T-cell (primary cell): ENCODE measurements around the gene APOA4. TPM values are rescaled to one million over a fixed set of nuclear protein-coding genes. Genes with fewer than 3 reads are reported as not detected.

Source experiments
- ATAC-seq, 4 experiments: fragments of 200-7000 bp in 3 of 4; fragments of 150-1000 bp in 1 of 4; cut with Tn5 transposase; replicated peaks in 1 of 4; 1 replicate in 3 of 4; 2 replicates in 1 of 4; pipeline ENCODE4 v1.10.0; 2021; ENCODE audit warnings: moderate library complexity in 3 of 4, mild to moderate bottlenecking in 2 of 4, moderate number of reproducible peaks in 1 of 4
- CTCF ChIA-PET, 2 donors: fragments of 300-600 bp; sonication (Branson Sonifier 250); formaldehyde crosslinking; loops; one replicate each; lab custom pipeline; 2022; ENCODE audit warnings: antibody characterized with exemption in 2 of 2; lab: Charles Lee
- POLR2A ChIA-PET, 2 donors: fragments of 300-600 bp; sonication (Branson Sonifier 250); formaldehyde crosslinking; loops; one replicate each; lab custom pipeline; 2022; ENCODE audit warnings: antibody characterized with exemption in 2 of 2; lab: Charles Lee
- DNase-seq, 35 experiments: peaks; one replicate each; pipeline versions ENCODE4 v3.0.0 to v3.0.0-alpha.2; 2013 to 2023
- H3K27ac ChIP-seq: one replicate; pipeline ENCODE4 v1.5.1; 2013; ENCODE audit warnings: low read length
- H3K27me3 ChIP-seq, 2 experiments: replicated peaks in 1 of 2; 1 replicate in 1 of 2; 2 replicates in 1 of 2; pipeline versions ENCODE4 v1.6.1 to v1.7.0; 2013; ENCODE audit warnings: low read length in 1 of 2, mixed read lengths in 1 of 2; ENCODE audit not compliant: control insufficient read depth in 2 of 2, insufficient read depth in 2 of 2; ENCODE audit errors: extremely low read depth in 1 of 2
- H3K36me3 ChIP-seq, 2 donors: 1 replicate in 1 of 2; 2 replicates in 1 of 2; pipeline versions ENCODE4 v1.6.1 to v1.7.0; 2013; ENCODE audit warnings: low read length in 1 of 2; ENCODE audit not compliant: control insufficient read depth in 2 of 2, insufficient read depth in 1 of 2; ENCODE audit errors: extremely low read depth in 1 of 2
- H3K4me1 ChIP-seq, 2 experiments: 1 replicate in 1 of 2; 2 replicates in 1 of 2; pipeline versions ENCODE4 v1.6.1 to v1.7.0; 2013; ENCODE audit warnings: low read length in 2 of 2, mixed read lengths in 1 of 2; ENCODE audit not compliant: insufficient read depth in 2 of 2, control insufficient read depth in 1 of 2; ENCODE audit errors: extremely low read depth in 1 of 2
- H3K4me3 ChIP-seq, 2 donors: 1 replicate in 1 of 2; 2 replicates in 1 of 2; pipeline versions ENCODE4 v1.5.1 to v1.7.0; 2013; ENCODE audit warnings: mild to moderate bottlenecking in 2 of 2, low read length in 1 of 2, moderate library complexity in 1 of 2; ENCODE audit not compliant: control insufficient read depth in 1 of 2; ENCODE audit errors: extremely low read depth in 1 of 2
- H3K9me3 ChIP-seq: 2 replicates; pipeline ENCODE4 v1.7.0; 2013
- H3K27ac Mint-ChIP-seq, 2 donors: one replicate each; pipeline ENCODE4 v1.8.0; 2020 to 2021; ENCODE audit warnings: mild to moderate bottlenecking in 2 of 2, mixed read lengths in 2 of 2
- H3K27me3 Mint-ChIP-seq, 2 donors: one replicate each; pipeline ENCODE4 v1.8.0; 2021 to 2022; ENCODE audit warnings: mixed read lengths in 2 of 2
- H3K36me3 Mint-ChIP-seq: one replicate; pipeline ENCODE4 v1.8.0; 2021; ENCODE audit warnings: mixed read lengths
- H3K4me1 Mint-ChIP-seq, 3 donors: one replicate each; pipeline ENCODE4 v1.8.0; 2020 to 2022; ENCODE audit warnings: mixed read lengths in 3 of 3, mild to moderate bottlenecking in 1 of 3
- H3K4me3 Mint-ChIP-seq, 3 donors: one replicate each; pipeline ENCODE4 v1.8.0; 2020 to 2022; ENCODE audit warnings: mild to moderate bottlenecking in 3 of 3, mixed read lengths in 3 of 3, moderate library complexity in 3 of 3
- H3K9me3 Mint-ChIP-seq, 3 donors: one replicate each; pipeline ENCODE4 v1.8.0; 2020 to 2022; ENCODE audit warnings: mixed read lengths in 3 of 3
- WGBS: methylation state at CpG from one replicate; pipeline ENCODE4 v1.1.5; 2013; ENCODE audit warnings: missing lambda C conversion rate; ENCODE audit not compliant: insufficient coverage; 5-methylcytosine and 5-hydroxymethylcytosine counted together
- total RNA-seq, 35 experiments: library from RNA in 6 of 35; stranded (reverse) in 6 of 35; fragments of 120-200 nt in 1 of 35; gene quantifications; one replicate each; pipeline versions ENCODE4 v1.2.1 to v1.2.4 and lab custom pipeline; 2013 to 2026

Gene APOA4
- total RNA-seq, 5 donors from 2014 or later (not counting 1 experiment from before 2014, with no cell fraction given): not detected

DNA sequence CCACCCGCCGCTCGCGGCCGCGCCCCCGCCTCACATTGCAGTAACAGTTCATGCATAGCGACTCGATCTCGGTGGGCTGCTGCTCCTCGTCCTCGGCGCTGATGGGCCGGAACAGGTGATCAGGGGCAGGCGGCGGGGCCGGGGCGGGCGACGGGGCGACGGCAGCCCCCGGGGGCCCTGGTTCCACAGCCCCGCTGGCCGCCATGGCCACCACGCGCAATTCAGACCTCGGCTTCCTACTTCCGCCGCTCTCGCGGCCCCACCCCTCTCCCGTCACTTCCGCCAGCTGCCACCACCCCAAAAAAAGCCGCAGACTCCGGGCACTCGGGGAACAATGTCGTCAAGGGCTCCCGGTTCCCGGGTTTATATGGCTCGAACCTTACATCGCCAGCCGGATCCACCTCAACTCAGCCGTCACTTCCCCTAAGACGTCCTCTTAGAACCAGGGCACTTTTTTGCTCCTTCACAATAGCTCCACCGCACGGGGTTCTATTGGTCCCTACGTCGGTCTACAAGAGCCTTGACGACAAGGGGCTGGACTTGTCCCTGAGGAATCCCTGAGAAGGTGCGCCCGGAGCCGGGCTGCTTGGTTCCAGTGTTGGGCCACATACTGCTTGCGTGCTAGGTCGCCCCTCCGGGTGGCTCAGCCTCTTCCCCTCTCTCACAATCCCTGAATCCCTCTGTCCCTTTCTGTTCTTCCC, 35.2 kb downstream of the APOA4 start, which contains the start of gene ZPR1:
ZPR1 (minus strand) TSS at position 238 of the 701 bp plus-strand sequence; CDS start at position 205, 33 bp downstream.
- peaks cover 38% of the 10 kb centered on the region for H3K36me3 Mint-ChIP-seq
- H3K27me3 Mint-ChIP-seq: no peaks in the 10 kb centered on the region
- DNase-seq: peak; percentile 65 to 91 (median 84)
- Histone ChIP-seq H3K27ac (peak within 1 kb of the TSS; percentile 79), H3K36me3 (peaks cover 4 to 39% of the 10 kb centered on the region in 2 donors), H3K9me3 (no peaks in the 10 kb centered on the region), H3K4me1 (peaks cover 9 to 37% of the 10 kb centered on the region in 2 experiments), H3K27me3 (peaks cover 0 to 11% of the 10 kb centered on the region in 2 experiments), H3K4me3 (peak within 1 kb of the TSS; percentile 82 to 93)
- H3K4me3 Mint-ChIP-seq: peak within 1 kb of the TSS; percentile 82 to 97 (median 93)
- H3K27ac Mint-ChIP-seq: peak within 1 kb of the TSS; percentile 94 to 96
- WGBS: 1% methylated on average over 51 of the region's 56 CpGs
- ATAC-seq: peak; percentile 89 to 93 (median 90)
- no peaks in the 10 kb centered on the region for H3K9me3 Mint-ChIP-seq
- H3K4me1 Mint-ChIP-seq: peaks cover 44 to 62% (median 60%) of the 10 kb centered on the region in 3 donors
- POLR2A ChIA-PET: interaction anchor here (0.6 to 2.3 kb wide), 12 partner anchors 12 to 540 kb away, joined by 3 to 9 read pairs (median 4); partner anchors contain the start of genes PAFAH1B2 (in 2 of the 2) and CEP164 (in 1 of the 2)
- CTCF ChIA-PET: interaction anchor here in 1 of 2 donors (0.7 to 2.3 kb wide), 8 partner anchors 11 to 439 kb away, joined by 3 to 14 read pairs (median 3); partner anchors contain the start of genes BUD13 and PAFAH1B2

DNA sequence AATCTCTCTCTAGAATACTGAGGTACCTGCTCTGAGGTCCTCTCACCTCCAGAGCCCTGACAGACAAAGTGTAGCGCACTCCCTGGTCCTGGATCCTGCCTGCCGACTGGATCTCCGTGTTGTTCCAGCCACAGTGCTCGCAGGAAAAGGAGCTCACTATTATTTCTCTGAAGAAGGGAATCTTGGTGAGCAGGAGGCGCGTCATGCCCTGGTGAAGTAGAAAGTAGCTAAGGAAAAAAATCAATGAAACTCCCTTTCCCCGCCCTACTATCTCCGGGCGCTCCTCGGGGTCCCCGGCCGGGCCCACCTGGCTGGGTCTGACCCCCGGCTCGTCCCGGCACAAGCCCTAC, 35.7 kb downstream of the APOA4 start:
- ATAC-seq: peak in 2 of 4 experiments; percentile 5 to 7
- peak in 1 of 35 experiments; percentile 6 for DNase-seq
- H3K36me3 Mint-ChIP-seq: peaks cover 43% of the 10 kb centered on the region
- peak overlapping the region; percentile 48 for H3K27ac ChIP-seq
- peaks cover 44 to 67% (median 65%) of the 10 kb centered on the region in 3 donors for H3K4me1 Mint-ChIP-seq
- H3K4me1 ChIP-seq: peaks cover 9 to 37% of the 10 kb centered on the region in 2 experiments
- peaks cover 0 to 11% of the 10 kb centered on the region in 2 experiments for H3K27me3 ChIP-seq
- H3K27ac Mint-ChIP-seq: peak overlapping the region; percentile 52 to 87
- H3K27me3 Mint-ChIP-seq: no peaks in the 10 kb centered on the region
- H3K36me3 ChIP-seq: peaks cover 4 to 44% of the 10 kb centered on the region in 2 donors
- peak overlapping the region; percentile 82 to 97 (median 93) for H3K4me3 Mint-ChIP-seq
- ChIA-PET POLR2A (interaction anchor here (0.6 to 2.3 kb wide), 10 partner anchors 12 to 541 kb away, joined by 3 to 9 read pairs (median 4); partner anchors contain the start of genes PAFAH1B2 (in 2 of the 2) and CEP164 (in 1 of the 2)), CTCF (interaction anchor here in 1 of 2 donors (0.7 to 2.3 kb wide), 7 partner anchors 11 to 440 kb away, joined by 3 to 14 read pairs (median 3); partner anchors contain the start of genes BUD13 and PAFAH1B2)
- no peaks in the 10 kb centered on the region for H3K9me3 Mint-ChIP-seq
- no peaks in the 10 kb centered on the region for H3K9me3 ChIP-seq
- 1% methylated on average over 9 of the region's 15 CpGs for WGBS
- peak overlapping the region; percentile 82 to 93 for H3K4me3 ChIP-seq

DNA sequence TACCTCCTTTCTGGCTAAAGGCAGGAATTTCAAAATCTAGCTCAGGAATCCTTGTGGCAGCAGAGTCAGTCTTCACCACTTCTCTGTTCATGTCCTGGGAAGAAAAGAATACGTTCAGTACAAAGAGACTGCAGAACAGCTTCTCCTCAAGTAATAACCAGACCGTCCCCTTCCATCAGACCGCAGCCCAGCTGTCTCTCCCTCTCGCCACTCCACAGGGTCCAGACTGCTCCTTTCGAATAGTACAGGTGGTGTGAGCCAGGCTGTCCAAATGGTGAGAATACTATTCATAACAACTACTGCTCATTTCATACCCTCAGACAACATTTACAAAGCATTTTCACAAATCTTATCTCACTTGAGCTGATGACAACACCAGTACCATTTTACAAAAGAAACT, 36.1 kb downstream of the APOA4 start:
- 70% methylated on average over 3 of the region's 5 CpGs for WGBS
- H3K4me1 Mint-ChIP-seq: peaks cover 44 to 71% (median 68%) of the 10 kb centered on the region in 3 donors
- Histone ChIP-seq H3K4me1 (peaks cover 9 to 37% of the 10 kb centered on the region in 2 experiments), H3K4me3 (peak overlapping the region; percentile 82 to 93), H3K9me3 (no peaks in the 10 kb centered on the region), H3K27ac (peak overlapping the region; percentile 48), H3K36me3 (peaks cover 4 to 48% of the 10 kb centered on the region in 2 donors), H3K27me3 (peaks cover 0 to 11% of the 10 kb centered on the region in 2 experiments)
- no peaks in the 10 kb centered on the region for H3K27me3 Mint-ChIP-seq
- ATAC-seq (no peak), DNase-seq (no peak)
- ChIA-PET POLR2A (interaction anchor here (0.6 to 2.3 kb wide), 8 partner anchors 10 to 319 kb away, joined by 3 to 9 read pairs (median 4); partner anchors contain the start of gene BUD13 (in 1 of the 2)), CTCF (interaction anchor here (0.6 to 2.3 kb wide), 4 partner anchors 12 to 319 kb away, joined by 3 to 14 read pairs (median 4); no protein-coding TSS in a partner anchor)
- peak overlapping the region; percentile 82 to 97 (median 93) for H3K4me3 Mint-ChIP-seq
- peak overlapping the region; percentile 52 to 87 for H3K27ac Mint-ChIP-seq
- no peaks in the 10 kb centered on the region for H3K9me3 Mint-ChIP-seq
- peaks cover 47% of the 10 kb centered on the region for H3K36me3 Mint-ChIP-seq

DNA sequence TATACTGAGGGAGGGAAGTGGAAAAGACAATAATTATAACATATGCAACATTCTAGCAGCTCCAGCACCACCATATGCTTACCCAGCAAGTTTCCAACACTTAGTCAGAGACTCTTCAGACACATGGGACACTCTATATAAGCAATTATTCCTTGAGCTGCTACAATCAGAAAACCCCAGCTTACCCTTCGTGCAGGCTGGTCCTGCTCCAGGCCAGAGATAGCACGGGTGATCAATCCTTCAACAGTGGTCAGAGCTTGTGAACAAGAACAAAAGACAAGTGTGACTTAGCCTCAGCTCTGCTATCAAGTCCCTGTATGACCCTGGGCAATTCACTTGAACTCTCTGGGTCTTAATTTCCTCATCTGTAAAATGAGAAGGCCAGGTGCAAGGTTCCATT, 36.8 kb downstream of the APOA4 start:
- Histone ChIP-seq H3K27ac (no peak overlapping the region), H3K27me3 (peaks cover 0 to 11% of the 10 kb centered on the region in 2 experiments), H3K36me3 (peaks cover 4 to 52% of the 10 kb centered on the region in 2 donors), H3K4me1 (peaks cover 9 to 32% of the 10 kb centered on the region in 2 experiments), H3K4me3 (no peak overlapping the region), H3K9me3 (no peaks in the 10 kb centered on the region)
- peaks cover 51% of the 10 kb centered on the region for H3K36me3 Mint-ChIP-seq
- H3K4me1 Mint-ChIP-seq: peaks cover 47 to 70% (median 67%) of the 10 kb centered on the region in 3 donors
- DNase-seq (no peak), ATAC-seq (no peak)
- WGBS: 92% methylated on average over 2 of the region's 2 CpGs
- ChIA-PET CTCF (interaction anchor here (0.6 to 2.3 kb wide), 3 partner anchors 12 to 320 kb away, joined by 3 to 14 read pairs (median 4); no protein-coding TSS in a partner anchor), POLR2A (interaction anchor here (0.6 to 2.3 kb wide), 5 partner anchors 9 to 320 kb away, joined by 3 to 8 read pairs (median 3); partner anchors contain the start of gene BUD13 (in 1 of the 2))
- peak overlapping the region in 1 of 2 donors; percentile 87 for H3K27ac Mint-ChIP-seq
- peak overlapping the region; percentile 82 to 97 (median 93) for H3K4me3 Mint-ChIP-seq
- no peaks in the 10 kb centered on the region for H3K27me3 Mint-ChIP-seq
- no peaks in the 10 kb centered on the region for H3K9me3 Mint-ChIP-seq

DNA sequence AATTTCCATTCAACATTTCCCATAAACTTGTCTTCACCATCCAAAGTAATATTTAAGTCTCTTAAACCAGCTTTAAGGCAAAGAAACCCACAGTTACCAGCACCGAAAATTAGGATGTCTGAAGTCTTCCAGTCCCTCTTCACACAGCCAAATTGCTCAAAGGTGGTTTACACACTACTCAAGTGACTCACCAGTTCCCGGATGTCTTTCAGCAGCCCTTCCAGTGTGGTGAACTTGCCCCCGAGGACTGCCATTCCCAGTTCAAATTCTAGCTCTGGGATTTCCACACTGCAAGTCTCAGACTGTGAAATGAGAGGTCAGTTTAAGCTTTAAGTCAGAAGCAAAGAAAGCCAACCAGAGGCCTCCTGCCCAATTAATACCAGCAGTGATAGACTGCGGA, 40.4 kb downstream of the APOA4 start:
- Histone ChIP-seq H3K4me3 (no peak overlapping the region), H3K27me3 (no peaks in the 10 kb centered on the region), H3K4me1 (peaks cover 9 to 12% of the 10 kb centered on the region in 2 experiments), H3K27ac (no peak overlapping the region), H3K36me3 (peaks cover 4 to 86% of the 10 kb centered on the region in 2 donors), H3K9me3 (no peaks in the 10 kb centered on the region)
- Mint-ChIP-seq H3K27me3 (no peaks in the 10 kb centered on the region), H3K36me3 (peaks cover 80% of the 10 kb centered on the region), H3K27ac (peak overlapping the region; percentile 27 to 69), H3K9me3 (no peaks in the 10 kb centered on the region), H3K4me3 (no peak overlapping the region), H3K4me1 (peaks cover 32 to 59% (median 53%) of the 10 kb centered on the region in 3 donors)
- ChIA-PET POLR2A (no interaction called here), CTCF (no interaction called here)
- WGBS: 47% methylated on average over 2 of the region's 4 CpGs
- DNase-seq: no peak
- ATAC-seq: no peak

DNA sequence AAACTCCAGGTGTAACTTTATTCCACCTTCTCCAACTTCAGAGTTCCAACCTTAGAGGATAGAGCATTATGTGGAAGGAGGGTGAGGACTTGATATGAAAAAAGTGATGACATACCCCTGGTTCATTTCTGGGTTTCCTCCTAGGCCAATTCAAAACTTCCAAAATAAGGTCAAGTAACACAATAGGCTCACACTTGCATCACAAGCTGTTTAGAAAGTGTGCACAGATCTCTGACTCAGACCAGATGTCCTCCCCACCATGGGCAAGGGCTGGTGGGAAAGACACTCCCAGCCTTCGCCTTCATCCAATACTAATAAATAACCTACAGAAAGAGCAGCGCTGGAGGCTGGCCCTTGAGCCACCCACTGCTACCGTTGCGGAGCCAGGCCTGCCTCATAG, 44.5 kb downstream of the APOA4 start:
- no peak overlapping the region for H3K27ac ChIP-seq
- peaks cover 60% of the 10 kb centered on the region for H3K36me3 Mint-ChIP-seq
- H3K9me3 ChIP-seq: no peaks in the 10 kb centered on the region
- peaks cover 6 to 63% of the 10 kb centered on the region in 2 donors for H3K36me3 ChIP-seq
- H3K4me3 Mint-ChIP-seq: no peak overlapping the region
- peaks cover 0 to 1% of the 10 kb centered on the region in 2 experiments for H3K4me1 ChIP-seq
- H3K4me1 Mint-ChIP-seq: peaks cover 14 to 36% (median 32%) of the 10 kb centered on the region in 3 donors
- CTCF ChIA-PET: no interaction called here
- ATAC-seq: no peak
- POLR2A ChIA-PET: no interaction called here
- DNase-seq: no peak
- no peak overlapping the region for H3K4me3 ChIP-seq
- H3K27ac Mint-ChIP-seq: peak overlapping the region in 1 of 2 donors; percentile 52
- no peaks in the 10 kb centered on the region for H3K9me3 Mint-ChIP-seq
- H3K27me3 Mint-ChIP-seq: no peaks in the 10 kb centered on the region
- 91% methylated on average over 4 of the region's 4 CpGs for WGBS
- H3K27me3 ChIP-seq: no peaks in the 10 kb centered on the region
